Measurements from ENCODE around the gene PEX10.
A peak's percentile ranks its signal among the peaks of the same experiment; 100 is the strongest.

The PEX10 gene

DNA sequence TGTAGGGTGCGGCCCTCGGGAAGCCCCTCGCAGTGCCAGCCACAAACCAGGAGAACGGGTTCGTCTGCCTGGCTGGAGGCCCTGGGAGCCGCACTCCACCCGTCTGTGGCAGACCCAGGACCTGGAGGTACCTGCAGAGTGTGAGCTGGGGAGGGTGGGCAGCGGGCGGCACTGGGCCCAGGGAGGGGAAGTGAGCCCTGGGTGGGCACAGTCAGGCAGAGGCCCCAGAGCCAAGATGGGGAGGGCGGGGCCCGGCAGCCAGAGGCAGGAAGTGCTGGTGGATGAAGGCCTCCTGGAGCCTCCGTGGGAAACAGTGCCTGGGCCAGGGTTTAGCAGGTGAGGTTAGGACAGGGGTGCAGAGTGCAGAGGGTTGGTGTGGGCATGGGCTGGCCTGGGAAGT lies 4.0 kb upstream of the PEX10 start:
- Histone ChIP-seq H3K79me2 (ENCODE audit: low read length) (peaks cover 7% of the 10 kb centered on the region), H4K20me1 (ENCODE audit: insufficient read depth, low read length) (no peaks in the 10 kb centered on the region), H3K9ac (ENCODE audit: low read length) (no peak overlapping the region), H3K9me2 (replicated peaks; ENCODE audit: insufficient read depth, low read length) (no peaks in the 10 kb centered on the region), H3K4me2 (ENCODE audit: low read depth, low read length) (peak overlapping the region; percentile 96; the same call in 1 of the 2 replicates), H3K27ac (ENCODE audit: low read length) (no peak overlapping the region), H3F3A (ENCODE audit: insufficient read depth, low read length) (peaks cover 11% of the 10 kb centered on the region), H3K36me3 (replicated peaks; ENCODE audit: insufficient read depth, low read length) (no peaks in the 10 kb centered on the region), H3K9me3 (replicated peaks; ENCODE audit: insufficient read depth, low read length) (no peaks in the 10 kb centered on the region), H3K4me3 (ENCODE audit: low read length) (no peak overlapping the region), H3K4me1 (ENCODE audit: low read length) (peaks cover 25% of the 10 kb centered on the region), H3K27me3 (replicated peaks; ENCODE audit: insufficient read depth, low read length) (peaks cover 46% of the 10 kb centered on the region), H2AFZ (ENCODE audit: low read length) (no peak overlapping the region; the same call in 1 of the 2 replicates)
- DNase-seq: no peak
- no peak for TF ChIP-seq EZH2phosphoT487 (IDR thresholded peaks at IDR 0.05; ENCODE audit: low read length)
- TF ChIP-seq CTCF (IDR thresholded peaks at IDR 0.05; ENCODE audit: low read length): no peak
- no peak for TF ChIP-seq EZH2 (optimal IDR thresholded peaks at IDR 0.05; ENCODE audit: low read depth, low read length)

DNA sequence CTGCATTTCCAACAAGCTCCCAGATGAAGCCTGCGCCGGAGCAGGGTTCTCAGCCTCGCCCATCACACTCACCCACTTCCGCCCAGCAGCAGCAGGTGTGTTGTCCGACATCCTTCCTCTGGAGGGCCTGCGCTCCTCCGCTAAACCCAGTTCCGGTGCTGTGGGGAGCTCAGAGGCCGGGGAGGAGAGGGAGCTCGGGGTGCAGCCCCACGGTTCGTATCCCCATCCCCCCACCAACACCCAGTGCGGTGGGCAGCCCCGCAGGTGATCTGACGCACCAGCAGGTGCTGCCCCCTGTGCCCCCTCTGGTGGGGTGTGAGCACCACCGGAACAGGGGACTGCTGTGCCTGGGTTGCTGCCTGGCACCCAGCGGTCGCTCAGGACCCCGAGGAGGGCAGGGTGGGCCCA lies 3.4 kb upstream of the PEX10 start:
- H4K20me1 ChIP-seq (ENCODE audit: insufficient read depth, low read length): no peaks in the 10 kb centered on the region
- H3K36me3 ChIP-seq (replicated peaks; ENCODE audit: insufficient read depth, low read length): no peaks in the 10 kb centered on the region
- H3K27me3 ChIP-seq (replicated peaks; ENCODE audit: insufficient read depth, low read length): peaks cover 41% of the 10 kb centered on the region
- H3F3A ChIP-seq (ENCODE audit: insufficient read depth, low read length): peaks cover 11% of the 10 kb centered on the region
- H3K79me2 ChIP-seq (ENCODE audit: low read length): peaks cover 7% of the 10 kb centered on the region
- no peaks in the 10 kb centered on the region for H3K9me2 ChIP-seq (replicated peaks; ENCODE audit: insufficient read depth, low read length)
- peak overlapping the region; percentile 76 for H2AFZ ChIP-seq (ENCODE audit: low read length)
- peak overlapping the region; percentile 96 for H3K4me2 ChIP-seq (ENCODE audit: low read depth, low read length)
- H3K9me3 ChIP-seq (replicated peaks; ENCODE audit: insufficient read depth, low read length): no peaks in the 10 kb centered on the region
- DNase-seq: peak; percentile 55
- H3K27ac ChIP-seq (ENCODE audit: low read length): no peak overlapping the region
- H3K4me3 ChIP-seq (ENCODE audit: low read length): peak overlapping the region; percentile 50
- no peak for TF ChIP-seq EZH2 (optimal IDR thresholded peaks at IDR 0.05; ENCODE audit: low read depth, low read length)
- TF ChIP-seq CTCF (IDR thresholded peaks at IDR 0.05; ENCODE audit: low read length): peak; percentile 20
- no peak for TF ChIP-seq EZH2phosphoT487 (IDR thresholded peaks at IDR 0.05; ENCODE audit: low read length)
- peaks cover 25% of the 10 kb centered on the region for H3K4me1 ChIP-seq (ENCODE audit: low read length)
- H3K9ac ChIP-seq (ENCODE audit: low read length): peak overlapping the region; percentile 37; the same call in 1 of the 2 replicates

DNA sequence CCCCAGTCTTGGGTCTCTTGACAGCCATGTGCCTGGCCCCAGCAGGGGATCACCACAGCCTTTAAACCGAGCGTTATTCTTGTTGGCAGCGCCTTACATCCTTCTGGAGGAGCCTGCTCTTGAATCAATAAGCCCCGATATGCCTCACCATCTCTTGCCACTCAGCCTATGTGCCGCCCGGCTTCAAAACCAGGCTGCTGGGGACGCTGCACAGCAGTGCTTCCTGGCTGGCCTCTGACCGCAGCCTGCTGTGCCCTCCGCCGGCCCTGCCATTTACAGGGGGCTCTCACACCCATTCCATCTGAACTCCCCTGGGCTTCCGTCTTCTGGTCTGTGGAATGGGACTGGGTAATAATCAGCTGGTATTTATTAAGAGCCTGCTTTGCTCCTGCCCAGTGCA lies 3.0 kb upstream of the PEX10 start:
- H3K4me1 ChIP-seq (ENCODE audit: low read length): peaks cover 25% of the 10 kb centered on the region
- peak overlapping the region; percentile 96 for H3K4me2 ChIP-seq (ENCODE audit: low read depth, low read length)
- H2AFZ ChIP-seq (ENCODE audit: low read length): peak overlapping the region; percentile 76
- H3F3A ChIP-seq (ENCODE audit: insufficient read depth, low read length): peaks cover 11% of the 10 kb centered on the region
- H3K79me2 ChIP-seq (ENCODE audit: low read length): peaks cover 7% of the 10 kb centered on the region
- DNase-seq: no peak
- no peaks in the 10 kb centered on the region for H3K9me2 ChIP-seq (replicated peaks; ENCODE audit: insufficient read depth, low read length)
- peak overlapping the region; percentile 50 for H3K4me3 ChIP-seq (ENCODE audit: low read length)
- H4K20me1 ChIP-seq (ENCODE audit: insufficient read depth, low read length): no peaks in the 10 kb centered on the region
- H3K9me3 ChIP-seq (replicated peaks; ENCODE audit: insufficient read depth, low read length): no peaks in the 10 kb centered on the region
- no peak overlapping the region for H3K27ac ChIP-seq (ENCODE audit: low read length)
- TF ChIP-seq EZH2phosphoT487 (IDR thresholded peaks at IDR 0.05; ENCODE audit: low read length) (no peak), EZH2 (optimal IDR thresholded peaks at IDR 0.05; ENCODE audit: low read depth, low read length) (no peak), CTCF (IDR thresholded peaks at IDR 0.05; ENCODE audit: low read length) (no peak)
- H3K36me3 ChIP-seq (replicated peaks; ENCODE audit: insufficient read depth, low read length): no peaks in the 10 kb centered on the region
- peak overlapping the region; percentile 37; the same call in 1 of the 2 replicates for H3K9ac ChIP-seq (ENCODE audit: low read length)
- peaks cover 36% of the 10 kb centered on the region for H3K27me3 ChIP-seq (replicated peaks; ENCODE audit: insufficient read depth, low read length)
